GM19193 (cell line): ENCODE results near the gene ABLIM2.

ENCODE experiments used
- POLR2A ChIP-seq: IDR thresholded peaks from 4 replicates; pipeline ENCODE4 v1.6.1; 2011; ENCODE audit not compliant: insufficient read depth, insufficient read length; ENCODE audit errors: extremely low read depth

Gene ABLIM2

GRCh38 chr4:8132400-8132799, 26.2 kb downstream of the ABLIM2 start:
- TF ChIP-seq POLR2A, result no peak

- TF ChIP-seq POLR2A, result no peak
These were observed 26.8 kb downstream of the ABLIM2 start for GRCh38 chr4:8131826-8132225.

GRCh38 chr4:8131210-8131609, 27.4 kb downstream of the ABLIM2 start:
- no peak for TF ChIP-seq POLR2A

- no peak for TF ChIP-seq POLR2A
These were observed 28.1 kb downstream of the ABLIM2 start for GRCh38 chr4:8130346-8131066.

- TF ChIP-seq POLR2A, result no peak
These were observed 28.8 kb downstream of the ABLIM2 start for GRCh38 chr4:8129785-8130184.

- TF ChIP-seq POLR2A, result no peak
These were observed 29.5 kb downstream of the ABLIM2 start for GRCh38 chr4:8129136-8129535.

- no peak for TF ChIP-seq POLR2A
These were observed 30.3 kb downstream of the ABLIM2 start for GRCh38 chr4:8128100-8128856.

GRCh38 chr4:8127051-8127826, 31.4 kb downstream of the ABLIM2 start:
- no peak for TF ChIP-seq POLR2A

GRCh38 chr4:8126523-8126922, 32.1 kb downstream of the ABLIM2 start:
- no peak for TF ChIP-seq POLR2A

GRCh38 chr4:8125526-8126056, 33.0 kb downstream of the ABLIM2 start:
- TF ChIP-seq POLR2A, result no peak

- no peak for TF ChIP-seq POLR2A
These were observed 34.7 kb downstream of the ABLIM2 start for GRCh38 chr4:8123870-8124269.

- no peak for TF ChIP-seq POLR2A
These were observed 35.2 kb downstream of the ABLIM2 start for GRCh38 chr4:8123389-8123788.

- TF ChIP-seq POLR2A, result no peak
These were observed 35.9 kb downstream of the ABLIM2 start for GRCh38 chr4:8122746-8123145.

- no peak for TF ChIP-seq POLR2A
These were observed 37.2 kb downstream of the ABLIM2 start for GRCh38 chr4:8121292-8122015.
